Renal pelvis (tissue), 3 donors: Measurements from ENCODE around the gene HLA-DOB. TPM values are rescaled to one million over a fixed set of nuclear protein-coding genes. Genes with fewer than 3 reads are reported as not detected.

ENCODE experiments used
- polyA plus RNA-seq, 3 donors: library from polyadenylated mRNA; unstranded; fragments of 120-200 nt; gene quantifications; one replicate each; pipeline ENCODE4 v1.2.1, GENCODE V29; 2013; ENCODE audit not compliant: insufficient read length in 3 of 3

Gene HLA-DOB
- polyA plus RNA-seq, 3 donors: 0.17 to 0.31 (median 0.18) TPM

Other genes starting within 250 kb of the HLA-DOB start
- 10 to 100 TPM; 23.9 to 53.1 (median 48.7) TPM for gene HLA-DRB1, start 227.2 kb downstream of the HLA-DOB start, polyA plus RNA-seq
- 1 to 10 TPM; 1.7 to 4.5 (median 2.5) TPM for gene HLA-DQA1, start 179.6 kb downstream of the HLA-DOB start, polyA plus RNA-seq
- 10 to 100 TPM in 2 of 3 donors, 1 to 10 TPM in 1; 8.1 to 13.7 (median 10.6) TPM for gene HLA-DQB1, start 150.3 kb downstream of the HLA-DOB start, polyA plus RNA-seq
- 1 to 10 TPM in 1 of 3 donors, under 1 TPM in 2; 0.14 to 1.2 (median 0.36) TPM for gene HLA-DQA2, start 75.6 kb downstream of the HLA-DOB start, polyA plus RNA-seq
- 1 to 10 TPM in 2 of 3 donors, under 1 TPM in 1; 0.52 to 2.0 (median 1.5) TPM for gene HLA-DQB2, start 53.5 kb downstream of the HLA-DOB start, polyA plus RNA-seq
- gene TAP2, start 21.7 kb upstream of the HLA-DOB start, polyA plus RNA-seq: 10 to 100 TPM in 2 of 3 donors, 1 to 10 TPM in 1; 9.9 to 13.1 (median 10.5) TPM
- 10 to 100 TPM; 21.2 to 22.0 (median 21.4) TPM for gene PSMB8, start 27.0 kb upstream of the HLA-DOB start, polyA plus RNA-seq
- gene TAP1, start 36.7 kb upstream of the HLA-DOB start, polyA plus RNA-seq: 10 to 100 TPM in 1 of 3 donors, 1 to 10 TPM in 2; 8.6 to 11.0 (median 9.3) TPM
- 1 to 10 TPM; 5.2 to 5.8 (median 5.5) TPM for gene PSMB9, start 37.2 kb upstream of the HLA-DOB start, polyA plus RNA-seq
- gene HLA-DMB, start 124.0 kb upstream of the HLA-DOB start, polyA plus RNA-seq: 10 to 100 TPM; 53.3 to 74.8 (median 60.1) TPM
- gene HLA-DMA, start 136.1 kb upstream of the HLA-DOB start, polyA plus RNA-seq: 10 to 100 TPM; 12.9 to 38.8 (median 30.9) TPM
- gene BRD2, start 151.6 kb upstream of the HLA-DOB start, polyA plus RNA-seq: 100 to 1,000 TPM; 297 to 357 (median 329) TPM
- gene HLA-DOA, start 192.6 kb upstream of the HLA-DOB start, polyA plus RNA-seq: 1 to 10 TPM; 4.4 to 6.1 (median 5.1) TPM